Activated CD8-positive, alpha-beta memory T cell treated with anti-CD3 and anti-CD28 coated beads, Interleukin-2, amount 50 U/mL, for 1 hour (primary cell): ENCODE data around the gene RAD51B.

Experiments used
- DNase-seq: peaks from one replicate; pipeline ENCODE4 v3.0.0-alpha.2; 2020; ENCODE audit errors: extremely low read depth

RAD51B gene

DNA sequence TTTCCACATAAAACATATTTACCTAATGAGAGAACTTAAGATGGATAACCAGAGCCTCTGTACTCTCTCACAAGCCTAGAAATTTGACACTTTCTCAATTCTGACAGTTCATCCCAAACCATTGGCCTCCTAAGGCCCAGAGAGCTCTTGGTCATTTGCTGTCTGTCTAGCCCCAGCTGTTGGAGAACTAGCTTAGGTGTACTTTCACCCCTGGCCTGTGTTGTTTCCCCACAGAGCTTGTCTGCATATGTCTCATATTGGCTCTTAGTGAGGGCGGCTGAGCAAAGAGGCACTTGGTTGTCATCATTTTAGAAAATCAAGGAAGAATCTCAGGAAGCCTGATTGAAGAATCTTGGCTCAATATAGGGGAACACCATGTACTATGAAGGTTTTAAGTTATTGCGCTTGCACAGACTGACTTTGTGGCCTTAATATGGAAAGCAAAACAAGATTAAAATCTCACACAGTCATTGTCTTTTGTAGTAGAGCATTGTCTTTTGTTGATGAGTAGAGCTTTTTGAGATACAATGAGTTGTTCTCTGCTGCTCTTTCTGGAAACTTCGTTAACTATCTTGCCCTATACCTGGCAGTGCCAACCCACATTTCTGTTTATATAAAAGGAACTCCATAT, 324.6 kb downstream of the RAD51B start:
- no peak for DNase-seq

DNA sequence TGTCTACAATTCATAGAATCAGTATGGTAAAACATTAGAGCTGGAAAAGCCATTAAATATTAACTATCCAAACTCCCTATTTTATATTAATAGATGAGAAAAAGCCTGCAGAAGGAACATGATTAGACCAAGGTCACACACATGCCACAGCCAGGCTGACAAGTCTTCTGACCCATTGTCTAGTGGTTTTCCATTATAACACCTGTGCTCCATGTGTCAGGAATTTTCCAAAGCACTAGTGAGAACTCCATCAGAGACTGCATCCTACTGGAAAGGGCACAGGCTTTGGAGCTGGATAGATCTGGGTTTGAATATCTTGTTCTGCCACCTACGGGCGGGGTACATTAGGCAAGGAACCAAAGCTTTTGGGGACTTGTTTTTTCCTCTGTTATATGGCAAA, 325.5 kb downstream of the RAD51B start:
- no peak for DNase-seq

DNA sequence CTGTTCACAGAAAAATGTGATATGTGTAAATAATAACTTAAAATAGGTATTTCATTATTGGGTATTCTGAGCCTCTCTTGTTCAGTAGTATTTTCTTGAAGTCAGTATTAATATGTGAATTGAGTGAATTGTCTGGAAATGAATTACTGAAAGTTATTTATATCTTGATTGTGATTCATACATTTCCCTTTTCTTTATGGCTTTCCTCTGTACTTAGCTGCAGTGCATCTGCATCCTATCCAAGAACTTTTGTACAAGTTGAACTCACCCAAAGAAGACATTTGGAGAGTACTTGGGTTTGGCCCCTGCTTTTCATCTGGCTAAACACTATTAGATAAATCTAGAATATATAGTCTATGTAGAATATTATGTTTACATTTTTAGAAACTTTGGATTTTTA, 326.0 kb downstream of the RAD51B start:
- no peak for DNase-seq

DNA sequence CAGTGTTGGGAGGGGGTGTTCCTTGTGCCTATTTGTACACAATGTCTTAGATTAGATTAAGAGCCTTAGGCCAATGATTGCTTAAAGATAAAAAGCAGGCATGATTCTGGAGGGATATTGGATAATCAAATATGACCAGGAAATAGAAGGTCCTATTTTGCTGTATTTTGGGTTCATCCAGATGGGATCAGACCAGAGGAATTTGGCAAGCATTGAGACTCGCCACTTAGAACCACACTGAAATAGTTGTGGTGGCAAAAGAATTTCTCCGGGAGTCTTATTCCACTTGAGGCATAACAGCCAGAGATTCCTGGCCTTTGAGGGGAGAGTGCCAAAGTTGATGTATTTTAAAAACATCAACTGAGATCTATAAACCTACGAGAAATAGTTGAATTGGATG, 327.2 kb downstream of the RAD51B start:
- DNase-seq, result no peak

DNA sequence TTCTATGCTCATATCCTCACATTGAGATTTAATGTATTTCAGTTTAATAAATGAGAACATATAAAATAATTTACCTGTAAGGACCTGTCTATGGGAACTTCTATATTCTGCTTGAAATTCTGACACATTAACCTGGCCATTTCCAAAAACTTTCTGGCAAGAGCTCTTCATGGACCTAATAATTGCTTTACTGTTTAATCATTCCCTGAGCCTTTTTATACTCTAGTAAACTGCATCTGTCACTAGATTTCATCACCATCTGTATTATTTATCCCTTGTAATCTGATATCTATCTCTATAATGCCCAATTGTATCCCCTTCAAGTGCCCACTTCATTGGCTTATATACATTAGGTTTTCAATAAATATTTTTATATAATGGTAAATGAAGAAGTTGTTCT, 327.7 kb downstream of the RAD51B start:
- no peak for DNase-seq

DNA sequence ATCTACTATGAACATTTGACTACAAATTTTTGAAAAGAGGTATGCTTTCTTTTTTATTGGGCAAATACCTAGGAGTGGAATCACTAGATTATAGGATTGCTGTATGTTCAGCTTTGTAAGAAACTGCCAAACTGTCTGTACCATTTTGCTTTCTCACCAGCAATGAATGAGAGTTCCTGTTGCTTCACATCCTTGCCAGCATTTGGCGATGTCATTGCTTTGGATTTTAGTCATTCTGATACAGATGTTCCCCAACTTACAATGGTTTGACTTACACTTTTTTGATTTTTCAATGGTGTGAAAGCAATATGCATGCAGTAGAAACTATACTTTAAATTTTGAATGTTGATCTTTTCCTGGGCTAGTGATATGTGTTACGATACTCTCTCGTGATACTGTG, 328.7 kb downstream of the RAD51B start:
- DNase-seq, result no peak

DNA sequence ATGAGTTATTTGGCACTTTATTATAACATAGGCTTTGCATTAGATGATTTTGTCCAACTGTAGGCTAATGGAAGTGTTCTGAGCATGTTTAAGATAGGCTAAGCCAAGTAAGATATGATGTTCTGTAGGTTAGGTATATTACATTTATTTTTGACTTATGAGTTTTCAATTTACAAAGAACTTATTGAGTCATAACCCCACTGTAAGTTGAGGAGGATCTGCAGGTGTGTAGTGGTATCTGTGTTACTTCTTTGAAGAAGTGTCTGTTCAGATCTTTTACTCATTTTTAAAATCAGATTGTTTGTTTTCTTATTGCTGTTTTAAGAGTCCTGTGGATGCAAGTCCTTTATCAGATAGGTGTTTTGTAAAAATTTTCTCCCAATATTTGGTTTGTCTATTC, 329.2 kb downstream of the RAD51B start:
- no peak for DNase-seq

DNA sequence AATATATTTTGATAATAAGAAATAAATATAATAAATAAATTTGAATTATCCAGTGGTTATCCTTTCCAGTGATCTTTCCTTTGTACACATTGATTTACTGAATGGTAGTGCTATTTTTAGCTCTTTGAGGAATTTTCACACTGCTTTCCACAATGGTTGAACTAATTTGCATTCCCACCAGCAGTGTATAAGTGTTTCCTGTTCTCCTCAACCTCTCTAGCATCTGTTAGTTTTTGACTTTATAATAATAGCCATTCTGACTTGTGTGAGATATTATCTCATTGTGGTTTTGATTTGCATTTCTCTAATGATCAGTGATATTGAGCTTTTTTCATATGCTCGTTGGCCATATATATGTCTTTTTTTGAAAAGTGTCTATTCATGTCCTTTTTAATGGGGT, 333.7 kb downstream of the RAD51B start:
- no peak for DNase-seq

DNA sequence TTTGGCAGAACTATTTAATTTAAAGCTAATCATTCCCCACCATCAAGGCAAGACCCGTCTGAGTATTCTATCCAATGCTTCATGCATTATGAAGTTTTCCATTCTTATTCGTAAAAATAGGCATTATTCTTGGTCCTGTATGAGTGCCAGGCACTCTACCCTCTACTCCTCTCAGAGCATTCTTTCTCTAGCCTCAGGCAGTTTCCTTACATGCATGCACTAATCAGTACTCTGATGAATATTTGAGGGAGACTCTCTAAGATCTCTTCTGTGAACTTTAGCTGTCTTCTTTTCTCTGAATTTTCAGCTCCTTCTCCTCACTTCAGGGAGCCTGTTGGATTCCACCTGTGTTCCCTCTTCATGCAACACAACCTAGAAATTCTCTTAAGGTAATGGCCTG, 334.7 kb downstream of the RAD51B start:
- DNase-seq, result no peak

DNA sequence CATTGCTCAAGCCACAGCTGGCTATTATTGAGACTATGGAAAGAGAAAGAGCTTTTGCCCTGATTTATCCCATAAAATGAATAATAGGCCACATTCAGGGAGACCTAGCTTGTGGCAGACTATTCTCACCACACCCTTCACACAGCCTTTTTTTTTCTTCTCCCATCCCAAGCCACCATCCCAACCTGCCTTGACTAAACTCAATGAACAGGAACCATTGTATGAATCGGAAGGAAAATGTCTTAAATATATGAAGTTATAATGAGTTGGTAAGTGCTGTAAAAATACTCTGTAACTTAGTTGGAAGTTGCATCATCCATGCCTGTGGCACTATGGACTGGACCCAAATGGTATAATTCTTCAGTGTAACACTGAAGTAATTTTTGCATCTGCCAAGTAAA, 338.4 kb downstream of the RAD51B start:
- no peak for DNase-seq

DNA sequence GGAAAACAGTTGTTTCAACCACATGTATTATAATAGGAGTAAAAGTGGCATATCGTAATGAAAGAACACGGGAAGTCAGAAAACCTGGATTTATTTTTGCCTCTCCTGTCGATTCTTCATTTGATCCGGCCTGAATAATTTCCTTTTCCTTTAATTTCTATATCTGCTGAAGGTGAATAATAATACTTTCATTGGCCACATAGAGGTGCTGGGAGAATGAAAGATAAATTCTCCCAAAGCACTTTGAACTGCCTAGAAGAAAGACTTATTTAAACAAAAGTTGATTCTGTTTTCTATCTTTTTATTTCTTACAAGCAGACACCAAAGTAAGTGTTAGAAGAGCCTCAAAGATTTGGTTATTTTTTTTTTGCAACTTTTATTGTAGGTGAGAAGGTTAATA, 339.1 kb downstream of the RAD51B start:
- no peak for DNase-seq

DNA sequence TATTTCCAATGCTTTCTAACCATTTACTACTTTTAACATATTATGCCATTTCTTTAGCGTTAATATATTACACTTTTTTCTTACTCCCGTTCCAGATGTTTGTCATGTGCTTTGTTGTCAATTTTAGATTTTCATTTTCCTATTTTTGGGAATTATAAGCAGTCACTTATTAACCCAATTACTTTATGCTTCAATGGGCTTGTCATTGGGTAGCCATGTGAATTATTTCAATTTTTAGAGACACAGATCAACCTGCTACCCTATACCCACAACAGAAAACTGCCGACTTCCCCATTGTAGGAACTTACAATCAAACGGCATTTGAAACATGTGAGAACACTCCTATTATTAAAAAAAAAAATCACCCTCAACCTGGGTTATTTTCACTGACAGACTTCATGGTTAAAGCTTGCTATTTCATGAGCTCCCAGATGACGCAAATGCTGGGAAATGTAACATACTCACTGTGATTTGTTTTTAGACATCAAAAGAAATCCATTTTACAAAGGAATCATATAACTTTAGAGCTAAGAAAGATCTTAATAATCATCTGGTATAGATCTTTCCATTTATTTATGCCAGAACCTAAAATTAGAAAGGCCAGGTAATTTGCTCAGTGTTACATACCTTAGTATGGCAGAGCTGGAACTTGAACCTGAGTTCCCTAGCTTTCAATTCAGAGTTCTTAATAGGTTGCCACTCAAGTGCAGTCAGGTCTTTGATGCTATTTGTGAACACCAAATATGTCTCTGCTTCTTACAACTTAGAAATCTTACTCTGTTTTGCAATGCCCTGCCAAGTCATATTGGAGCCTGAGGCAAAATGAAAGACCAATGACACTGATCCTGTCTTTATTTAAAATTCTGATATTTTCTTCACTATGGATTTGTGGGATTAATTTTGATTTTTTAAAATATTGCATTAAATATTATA, 340.4 kb downstream of the RAD51B start:
- DNase-seq, result no peak

DNA sequence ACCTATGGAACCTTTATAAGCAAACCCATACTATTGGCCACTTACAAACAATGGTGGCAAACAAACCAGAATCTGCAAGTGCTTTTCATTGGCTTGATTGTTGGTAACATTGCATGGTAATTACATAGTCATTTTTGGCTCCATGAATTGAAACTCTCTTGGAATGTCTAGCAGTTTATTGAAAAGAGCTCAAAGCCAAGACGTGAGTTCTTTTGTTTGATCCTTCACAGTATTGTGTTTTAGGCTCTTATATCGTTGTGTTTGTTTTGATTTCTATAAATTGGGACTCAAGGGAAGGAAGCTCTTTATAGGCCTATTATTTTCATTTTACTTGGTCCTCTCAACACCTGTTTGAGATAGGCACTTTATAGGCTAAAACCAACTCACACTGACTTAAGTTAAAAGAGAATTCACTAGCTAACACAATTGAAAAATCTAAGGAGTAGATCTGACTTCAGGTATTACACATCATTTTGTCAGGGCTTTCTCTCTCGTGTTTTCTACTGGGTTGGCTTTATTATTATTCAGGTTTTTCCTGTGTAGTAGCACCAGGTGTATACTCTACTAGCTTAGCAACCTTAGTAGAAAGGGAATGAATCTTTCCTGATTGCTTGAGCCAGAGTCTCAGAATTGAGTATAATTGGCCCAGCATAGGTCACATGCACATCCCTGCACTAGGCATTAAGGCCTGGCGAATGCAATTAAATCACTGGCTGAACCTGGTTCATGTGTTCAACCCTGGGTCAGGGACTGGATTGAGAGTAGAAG, 341.4 kb downstream of the RAD51B start:
- DNase-seq, result no peak

DNA sequence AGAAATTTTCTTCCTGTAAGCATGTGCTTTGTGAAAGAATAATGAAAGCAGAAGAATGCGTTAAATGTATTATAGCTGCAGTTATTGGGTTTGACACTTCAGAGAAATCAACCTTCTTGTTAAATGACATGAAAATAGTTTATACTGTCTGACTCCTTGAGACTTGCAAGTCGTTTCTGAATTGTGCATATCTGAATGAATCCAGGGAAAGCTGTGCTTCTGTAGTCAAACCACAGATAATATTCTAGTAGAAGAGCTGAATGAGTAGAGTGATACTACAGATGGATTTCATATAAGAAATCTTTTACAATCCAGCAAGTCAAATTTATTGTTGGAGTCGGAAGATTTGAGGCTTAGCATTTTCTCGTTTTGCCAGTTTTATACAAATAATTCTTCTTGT, 343.3 kb downstream of the RAD51B start:
- DNase-seq, result no peak

DNA sequence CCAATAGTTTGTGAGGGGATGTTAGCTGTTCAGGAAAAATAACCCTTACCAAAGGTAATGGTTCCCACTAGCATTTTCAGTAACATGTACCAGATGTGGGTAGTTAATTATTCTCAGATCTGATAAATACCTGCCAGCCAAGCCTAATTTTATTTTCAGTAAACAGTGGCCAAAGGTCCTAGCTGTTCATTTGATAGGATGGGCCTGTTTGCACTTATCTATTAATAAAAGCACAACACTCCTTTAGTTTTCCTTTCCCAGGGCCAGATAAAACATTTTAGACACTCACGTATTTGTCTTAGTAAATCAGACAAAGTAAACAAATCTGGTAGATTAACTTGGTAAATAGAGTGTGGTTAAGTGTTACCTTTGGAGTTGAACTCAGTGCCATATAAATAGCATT, 345.1 kb downstream of the RAD51B start:
- DNase-seq, result no peak

DNA sequence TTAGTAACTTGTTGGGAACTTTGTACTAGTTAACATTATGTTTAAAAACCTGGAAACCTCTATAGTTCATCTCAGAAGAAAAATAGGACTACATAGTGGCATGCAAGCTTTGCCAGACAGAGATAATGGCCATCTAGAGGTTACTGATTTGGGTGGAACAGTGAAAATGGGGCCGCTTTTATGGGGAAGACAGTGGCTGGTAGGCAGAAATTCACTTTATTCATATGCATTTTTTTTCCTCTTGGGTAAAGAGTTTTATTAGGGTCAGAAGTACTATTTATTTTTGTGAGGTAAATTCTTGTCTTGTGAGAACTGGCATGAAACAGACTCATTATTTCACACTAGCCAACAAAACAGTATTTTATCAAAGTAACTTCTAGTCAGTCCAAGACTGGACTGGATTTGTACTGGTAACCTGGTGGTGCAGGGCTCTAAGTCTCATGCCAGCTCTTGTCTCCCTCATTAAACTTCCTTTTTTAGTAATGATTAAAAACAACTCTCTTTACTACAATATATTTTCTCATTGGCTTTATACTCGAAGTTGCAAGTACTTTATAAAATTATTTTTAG, 345.8 kb downstream of the RAD51B start:
- no peak for DNase-seq

DNA sequence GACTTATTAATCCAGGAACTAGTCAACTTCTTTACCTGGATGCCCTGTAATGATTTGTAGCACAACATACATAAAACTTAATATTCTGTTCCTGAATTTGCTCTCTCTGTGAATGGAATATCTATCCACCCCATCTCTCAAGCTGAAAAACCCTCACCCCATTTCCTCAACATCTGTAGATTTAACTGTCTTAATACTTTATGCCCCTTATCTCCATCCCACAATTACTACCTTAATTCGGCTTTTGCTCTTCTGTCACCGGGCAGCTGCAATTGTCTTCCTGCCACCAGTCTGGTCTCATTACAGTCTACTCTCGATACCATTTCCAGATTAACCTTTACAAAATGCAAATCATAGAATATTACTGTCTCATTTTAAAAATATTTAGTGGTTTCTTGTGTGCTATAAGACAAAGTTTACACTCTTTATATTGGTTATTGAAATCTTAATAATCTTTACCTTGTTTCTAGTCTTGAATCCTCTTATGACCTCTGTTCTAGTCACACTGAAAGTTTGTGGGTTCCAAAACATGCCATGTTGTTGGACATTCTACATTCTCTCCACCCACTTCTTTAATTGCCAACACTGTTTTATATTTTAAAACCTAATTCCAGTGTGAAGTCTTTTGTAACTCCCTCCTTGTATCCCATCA, 347.3 kb downstream of the RAD51B start:
- no peak for DNase-seq

DNA sequence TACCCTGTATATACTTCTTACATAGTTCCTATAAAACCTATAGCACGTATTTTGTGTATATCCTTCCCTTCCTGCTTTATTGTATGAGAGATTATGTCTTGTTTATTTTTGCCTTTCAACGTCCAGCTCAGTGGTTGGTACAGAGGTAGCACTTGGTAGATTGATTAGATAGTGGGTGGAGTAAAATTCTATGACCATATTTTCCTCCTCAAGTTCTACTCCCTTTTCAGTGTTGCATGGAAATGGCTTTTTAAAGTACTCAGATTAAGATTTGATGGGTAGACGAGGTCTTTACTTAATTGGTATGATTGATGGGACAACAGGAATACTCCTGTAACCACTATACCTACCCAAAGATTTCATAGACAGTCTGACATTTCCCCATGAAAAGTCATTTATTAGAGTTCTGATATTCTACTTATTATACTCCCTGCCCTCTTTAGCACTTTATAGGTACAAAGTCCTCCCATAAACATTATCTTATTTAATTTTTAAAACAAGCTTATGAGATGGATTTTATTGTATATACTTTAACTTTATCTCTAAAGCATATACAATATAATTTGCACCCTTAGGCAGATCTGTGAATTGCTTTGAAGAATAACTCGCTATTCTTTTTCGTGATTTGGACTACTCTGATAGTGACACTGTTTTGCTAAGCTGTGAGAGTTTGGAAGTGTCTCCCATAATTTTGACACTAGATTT, 348.0 kb downstream of the RAD51B start:
- no peak for DNase-seq

DNA sequence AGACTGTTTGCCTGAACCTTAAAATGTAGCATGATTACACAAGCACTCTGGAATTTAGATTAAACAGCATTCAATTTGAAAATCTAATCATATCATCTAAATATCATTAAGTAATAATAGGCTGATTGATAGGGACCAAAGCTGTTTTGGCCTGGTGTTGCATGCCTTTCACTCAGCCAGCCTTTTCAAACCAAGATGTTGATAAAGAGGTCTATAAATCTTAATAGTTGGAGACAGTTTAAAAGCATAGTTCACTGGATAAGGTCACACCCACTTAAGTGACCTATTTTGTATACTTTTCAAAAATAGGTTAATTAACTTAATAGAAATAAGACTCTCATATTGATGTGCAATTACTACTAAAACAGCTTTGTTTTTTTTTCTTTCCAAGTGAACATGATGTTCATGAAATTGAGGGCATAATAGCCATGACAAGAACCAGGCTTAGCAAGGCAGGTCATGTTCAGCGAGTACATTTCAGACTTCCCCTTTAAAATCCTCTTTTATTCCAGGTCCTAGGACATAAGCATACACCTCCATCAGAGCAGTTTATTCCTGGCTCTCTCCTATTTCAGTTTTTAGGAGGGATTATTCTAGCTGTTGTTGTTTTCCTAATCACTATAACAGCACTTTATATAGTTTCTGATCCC, 349.0 kb downstream of the RAD51B start:
- DNase-seq, result no peak

DNA sequence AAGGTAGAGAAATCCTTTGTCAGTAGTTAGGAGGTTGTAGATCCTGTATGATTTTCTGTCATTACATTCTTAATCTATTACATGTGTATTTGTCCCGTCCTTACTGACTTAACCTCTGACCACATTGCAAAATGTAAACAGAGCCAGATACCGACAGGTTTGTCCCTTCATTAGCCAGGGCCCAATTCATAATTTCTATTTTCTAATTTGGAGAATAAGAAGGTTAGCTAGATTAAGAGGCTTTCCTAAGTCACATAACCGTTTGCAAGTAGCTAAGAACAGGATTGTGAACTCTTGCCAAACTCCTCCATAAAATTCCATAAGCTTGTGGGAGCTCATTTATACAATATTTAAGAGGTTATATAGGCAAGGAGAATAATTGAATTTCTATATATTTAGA, 352.6 kb downstream of the RAD51B start:
- no peak for DNase-seq

DNA sequence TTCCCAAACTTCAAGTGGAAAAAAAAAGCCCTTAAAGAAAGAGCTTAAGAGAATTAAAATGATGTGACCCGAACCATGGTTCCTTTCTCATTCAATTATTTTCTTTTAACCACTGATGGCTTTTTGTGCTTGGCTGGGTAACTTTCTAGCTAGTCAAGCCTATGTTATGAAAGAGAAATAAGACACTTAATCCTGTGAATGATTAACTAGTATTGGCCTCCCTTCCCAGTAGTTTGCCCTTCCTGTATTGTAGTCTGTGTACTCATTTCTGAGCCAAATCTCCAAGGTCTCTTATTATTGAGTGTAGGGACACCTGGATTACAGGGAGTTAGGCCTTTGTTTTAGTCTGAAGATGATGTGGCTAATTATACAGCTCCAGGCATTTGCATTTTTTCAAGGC, 353.0 kb downstream of the RAD51B start:
- no peak for DNase-seq
